Measurements from ENCODE around the gene RAB5B. TPM values are rescaled to one million over a fixed set of nuclear protein-coding genes. Genes with fewer than 3 reads are reported as not detected.

RAB5B gene, protein sequence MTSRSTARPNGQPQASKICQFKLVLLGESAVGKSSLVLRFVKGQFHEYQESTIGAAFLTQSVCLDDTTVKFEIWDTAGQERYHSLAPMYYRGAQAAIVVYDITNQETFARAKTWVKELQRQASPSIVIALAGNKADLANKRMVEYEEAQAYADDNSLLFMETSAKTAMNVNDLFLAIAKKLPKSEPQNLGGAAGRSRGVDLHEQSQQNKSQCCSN
- 58.8 and 63.6 TPM in 2 replicates for total RNA-seq

DNA sequence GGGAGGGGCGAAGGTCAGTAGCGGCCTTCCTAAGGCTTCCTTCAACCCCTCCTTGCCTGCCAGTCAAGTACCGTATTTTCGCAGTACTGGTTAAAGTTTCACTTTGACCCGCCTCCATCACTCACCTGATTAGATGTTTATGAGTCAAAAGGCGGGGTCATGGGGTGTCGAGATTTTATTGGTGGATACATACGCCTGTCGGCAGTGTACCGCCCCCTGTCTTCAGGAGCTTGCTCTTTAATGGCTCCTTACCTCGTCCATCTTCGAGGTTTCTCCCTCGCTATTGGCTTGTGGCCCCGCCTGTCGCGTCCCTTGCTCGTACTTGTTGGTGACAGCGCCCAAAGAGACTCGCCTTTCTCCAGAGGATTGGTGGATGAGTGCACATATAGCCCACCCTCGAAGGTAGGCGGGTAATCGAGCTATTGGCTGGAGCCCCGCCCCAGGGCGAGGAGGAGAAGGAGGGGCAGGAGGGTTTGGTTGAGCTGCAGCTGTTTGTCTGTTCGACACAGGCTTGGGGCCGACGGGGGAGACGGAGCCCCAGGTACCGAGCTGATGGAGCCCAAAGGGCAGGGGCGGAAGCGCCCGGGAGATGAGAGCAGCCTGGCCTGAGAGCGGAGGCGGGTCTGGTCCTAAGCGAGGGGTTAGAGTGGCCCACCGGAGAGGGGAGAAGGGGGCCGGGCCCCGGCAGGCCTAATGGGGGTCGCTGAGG lies at the start of gene RAB5B:
TSS of gene RAB5B (plus strand) at position 480 of the 709 bp plus-strand sequence. CDS start 12,883 bp downstream, outside the sequence.

DNA sequence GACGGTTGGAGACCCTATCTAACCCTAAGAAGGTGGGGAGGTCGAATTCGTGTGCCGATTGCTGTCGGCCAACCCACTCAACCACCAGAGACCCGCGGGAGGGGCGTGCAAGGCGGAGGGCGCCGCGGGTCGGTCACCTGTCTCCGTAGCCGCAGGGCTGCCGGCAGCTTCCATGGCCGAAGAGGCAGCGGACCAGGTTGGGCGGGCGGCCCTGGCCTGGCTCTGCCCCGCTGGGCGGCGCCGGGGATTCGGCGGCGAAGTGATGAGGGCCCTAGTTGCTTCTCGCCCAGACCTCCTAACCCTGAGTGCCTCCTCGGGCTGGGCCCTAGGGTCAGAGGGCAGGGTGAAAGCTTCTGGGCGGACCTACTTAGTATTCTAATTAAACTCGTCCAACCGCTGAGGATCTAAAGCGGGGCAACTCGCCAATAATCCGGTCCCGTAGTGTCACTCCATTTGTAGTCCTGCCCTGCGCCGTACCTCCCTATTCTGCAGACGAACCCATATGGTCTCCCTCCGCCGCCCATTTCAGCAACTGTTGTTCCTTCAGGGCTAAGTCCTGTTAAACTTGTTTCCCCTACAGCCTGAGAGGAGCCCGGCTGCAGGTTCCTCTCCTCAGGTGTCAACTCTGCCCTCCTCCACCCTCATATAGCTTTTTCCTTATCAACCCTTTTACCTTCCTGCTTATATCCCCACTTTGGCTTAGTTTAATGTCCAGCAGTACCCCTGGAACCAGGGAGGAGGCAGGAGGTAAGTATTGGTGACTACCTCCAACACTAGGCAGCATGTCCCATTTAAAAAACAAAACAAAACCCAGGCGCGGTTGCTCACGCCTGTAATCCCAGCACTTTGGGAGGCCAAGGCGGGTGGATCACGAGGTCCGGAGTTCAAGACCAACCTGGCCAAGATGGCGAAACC lies 46.0 kb upstream of the RAB5B start, which contains the start of gene PYM1:
TSS of gene PYM1 (minus strand) at position 307 of the 915 bp plus-strand sequence. CDS start at position 174, 133 bp downstream.

DNA sequence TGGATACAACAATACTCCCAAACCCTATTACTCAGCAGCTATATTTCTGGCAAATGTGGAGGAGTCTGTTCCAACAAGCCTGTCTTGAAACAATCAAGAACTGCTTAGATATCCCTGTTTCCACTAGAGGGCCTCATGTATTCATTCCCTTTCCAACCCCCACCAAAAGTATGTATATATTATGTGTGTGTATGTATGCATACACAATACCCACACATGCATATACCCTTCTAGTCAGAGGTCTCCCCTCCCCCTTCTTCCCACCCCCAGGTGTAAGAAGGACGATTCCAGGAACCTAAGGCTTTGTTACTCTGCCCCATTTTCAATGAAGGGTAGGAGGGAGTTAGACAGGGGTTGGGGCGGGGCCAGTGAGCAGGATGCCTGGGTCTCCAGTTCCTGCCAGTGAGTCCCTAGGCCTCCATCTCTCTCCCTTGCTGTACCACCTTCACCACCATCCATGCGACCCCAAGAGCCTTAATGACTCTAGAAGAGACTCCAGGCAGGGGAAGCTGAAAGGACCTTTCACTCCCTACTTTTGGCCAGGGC lies 43.0 kb upstream of the RAB5B start, which contains the start of gene DGKA:
TSS of gene DGKA (plus strand) at position 392 of the 546 bp plus-strand sequence. CDS start 5,342 bp downstream, outside the sequence.

DNA sequence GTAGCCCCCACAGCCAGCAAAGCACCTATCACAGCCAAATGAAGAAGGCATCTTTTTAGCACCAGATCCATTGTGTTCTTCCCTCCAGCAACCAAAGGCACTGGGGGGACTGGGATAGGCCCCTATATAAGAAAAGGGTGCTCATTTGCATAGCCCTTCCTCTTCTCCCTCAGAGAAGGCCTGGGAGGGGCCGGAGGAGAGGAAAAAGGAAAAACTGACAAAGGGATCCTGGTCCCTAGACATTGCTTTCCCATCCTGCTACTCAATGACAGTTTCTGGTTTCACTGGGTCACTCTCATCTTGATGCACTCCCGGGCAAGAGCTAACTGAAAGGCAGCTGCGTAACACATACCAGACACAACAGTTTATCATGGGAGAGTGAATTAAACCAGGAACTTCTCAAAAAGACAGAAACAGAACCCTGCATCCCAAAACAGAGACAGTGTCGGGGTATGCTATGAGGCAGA lies 7.9 kb upstream of the RAB5B start, which contains the start of gene PMEL:
TSS of gene PMEL (minus strand) at position 102 of the 467 bp plus-strand sequence. CDS start at position 71, 31 bp downstream.

DNA sequence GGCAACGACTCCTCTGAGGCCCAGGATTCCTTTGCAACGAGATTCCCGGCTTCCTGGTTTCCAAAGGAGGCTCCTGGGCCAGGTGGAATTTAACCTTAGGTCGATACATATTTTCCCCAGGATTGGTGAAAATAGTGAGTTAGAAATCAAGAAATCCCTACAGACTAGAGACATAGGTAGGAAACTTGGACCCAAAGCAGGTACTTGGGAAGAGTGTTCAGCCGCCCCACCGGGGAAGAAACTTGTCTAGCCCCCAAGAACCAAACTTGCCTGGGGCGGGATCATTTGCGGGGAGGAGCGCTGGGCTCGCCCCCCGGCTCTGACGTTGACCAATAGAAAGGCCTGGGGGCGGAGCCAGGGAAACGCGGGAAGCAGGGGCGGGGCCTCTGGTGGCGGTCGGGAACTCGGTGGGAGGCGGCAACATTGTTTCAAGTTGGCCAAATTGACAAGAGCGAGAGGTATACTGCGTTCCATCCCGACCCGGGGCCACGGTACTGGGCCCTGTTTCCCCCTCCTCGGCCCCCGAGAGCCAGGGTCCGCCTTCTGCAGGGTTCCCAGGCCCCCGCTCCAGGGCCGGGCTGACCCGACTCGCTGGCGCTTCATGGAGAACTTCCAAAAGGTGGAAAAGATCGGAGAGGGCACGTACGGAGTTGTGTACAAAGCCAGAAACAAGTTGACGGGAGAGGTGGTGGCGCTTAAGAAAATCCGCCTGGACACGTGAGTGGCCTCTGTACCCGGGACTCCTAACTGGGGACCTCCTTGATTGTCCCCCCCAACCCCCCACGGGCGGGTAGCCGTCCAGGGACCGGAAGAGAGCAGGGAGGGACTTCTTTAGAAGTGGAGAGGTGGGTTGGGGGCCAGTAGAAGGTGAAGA lies 7.2 kb upstream of the RAB5B start, which contains the start of gene CDK2:
TSS of gene CDK2 (plus strand) at position 423 of the 874 bp plus-strand sequence. CDS start at position 602, 179 bp downstream.

DNA sequence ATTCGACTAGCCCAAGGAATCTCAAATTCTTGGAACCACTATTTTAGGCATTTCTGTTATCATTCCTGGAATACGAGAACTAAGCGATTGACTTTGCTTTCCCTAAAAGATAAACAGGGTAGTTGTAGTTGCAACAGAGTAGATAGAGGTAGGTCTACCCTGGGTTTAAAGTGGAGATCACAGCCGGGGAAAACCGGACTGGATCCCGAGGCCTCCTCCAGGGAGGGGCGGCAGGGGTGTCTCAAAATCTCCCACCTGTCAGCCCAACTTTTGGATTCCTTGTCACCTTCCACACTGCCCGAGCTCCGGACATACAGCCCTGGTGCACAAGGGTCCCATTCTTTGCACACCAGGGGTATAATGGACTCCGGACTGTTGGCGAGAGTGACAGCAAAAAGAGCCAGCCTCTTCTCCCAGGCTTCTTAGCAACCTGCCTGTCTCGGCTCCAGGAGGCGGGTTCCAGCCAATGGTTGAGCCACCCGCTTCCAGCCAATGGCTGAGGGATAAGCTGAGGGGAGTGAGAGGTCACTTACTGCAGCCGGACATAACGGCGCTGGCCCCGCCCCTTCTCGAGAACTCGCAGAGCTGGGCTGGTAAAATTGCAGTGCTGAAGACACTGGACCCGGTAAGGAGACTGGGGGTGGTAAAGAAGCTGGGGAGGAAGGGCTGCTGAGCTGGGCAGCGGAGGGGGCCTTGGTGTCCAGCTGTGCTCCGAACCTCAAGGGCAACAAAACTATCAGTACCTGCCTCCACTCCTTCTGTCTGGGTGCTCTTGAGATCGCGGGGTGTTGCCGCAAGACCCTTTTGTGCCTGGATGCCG lies 23.0 kb downstream of the RAB5B start, which contains the start of gene SUOX:
TSS of gene SUOX (plus strand) at position 562 of the 820 bp plus-strand sequence. CDS start 4,946 bp downstream, outside the sequence.

DNA sequence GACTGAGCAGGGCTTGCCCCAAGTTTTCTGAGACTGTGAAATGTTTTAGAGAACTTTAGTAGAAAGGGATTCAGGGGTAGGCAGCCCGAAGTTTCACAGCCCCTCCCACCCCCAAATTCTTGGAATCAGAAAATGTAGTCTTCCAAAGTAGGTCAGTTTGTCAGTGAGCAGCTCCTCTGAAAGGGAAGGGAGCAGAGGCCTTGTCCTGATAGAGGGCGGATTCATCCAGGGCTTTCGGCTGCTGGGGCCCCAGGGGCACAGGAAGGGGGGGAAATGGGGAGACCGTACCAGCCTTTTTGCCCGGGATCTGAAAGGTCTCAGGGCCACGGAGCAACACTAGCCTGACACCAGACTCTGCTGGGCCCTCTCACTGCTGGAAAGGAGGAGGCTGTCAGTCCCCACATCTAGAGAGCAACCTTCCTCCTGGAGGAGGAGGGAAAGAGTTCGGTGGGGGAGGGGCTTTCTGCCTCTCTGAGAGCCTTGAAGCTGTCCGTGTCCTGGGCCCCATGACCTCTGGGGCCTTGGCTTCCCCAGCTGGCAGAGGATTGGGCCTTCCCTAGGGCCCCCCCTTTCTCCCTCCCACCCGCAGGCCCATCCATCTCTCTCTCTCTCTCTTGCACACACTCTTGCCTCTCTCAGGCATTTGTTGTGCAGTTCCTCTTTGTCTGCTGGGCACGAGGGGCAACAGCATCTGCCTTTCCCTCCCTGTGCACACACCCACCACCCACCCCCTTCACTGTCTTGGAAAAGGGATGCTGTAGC lies 46.7 kb downstream of the RAB5B start, which contains the start of gene IKZF4:
TSS of gene IKZF4 (plus strand) at position 621 of the 762 bp plus-strand sequence. CDS start 451 bp downstream, outside the sequence.

DNA sequence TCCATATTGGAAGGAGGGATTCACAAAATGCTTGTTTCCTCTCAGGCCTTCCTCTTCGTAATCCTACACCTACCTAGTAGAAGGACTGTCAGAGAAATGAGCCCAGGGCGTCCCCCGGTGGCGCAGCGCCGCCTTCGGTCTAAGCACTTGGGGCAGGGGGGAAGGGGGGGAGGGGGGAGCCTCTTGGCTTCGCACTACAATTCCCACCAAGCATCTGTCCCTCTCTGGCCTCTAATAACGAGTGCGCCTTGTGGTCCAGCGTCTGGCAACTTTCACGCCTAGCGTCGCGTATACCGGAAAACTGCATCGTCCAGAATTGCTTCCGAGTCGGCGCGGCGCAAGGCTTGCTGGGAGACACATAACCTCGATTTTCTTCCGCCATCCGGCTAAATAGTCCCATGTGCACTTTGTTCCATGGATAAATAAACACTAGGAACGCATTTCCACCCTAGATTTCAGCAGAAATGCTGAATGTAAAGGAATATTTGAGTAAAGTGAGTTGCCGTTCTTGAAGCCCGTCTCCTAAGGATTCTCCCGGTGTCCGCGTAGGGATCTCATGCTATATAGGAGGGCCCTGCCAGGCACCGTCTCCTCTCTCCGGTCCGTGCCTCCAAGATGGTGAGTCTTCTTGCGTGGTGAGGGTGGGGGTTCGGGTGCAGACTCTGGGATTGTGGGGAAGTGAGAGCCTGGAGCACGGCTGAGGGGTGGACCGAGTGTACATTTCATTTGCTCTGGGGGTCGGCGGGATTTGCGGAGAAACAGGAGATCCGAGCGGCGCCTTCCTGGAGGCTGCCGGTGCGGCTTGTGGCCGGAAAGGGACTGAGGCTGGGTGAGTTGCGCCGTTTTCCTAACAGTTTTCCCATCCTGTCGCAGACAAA lies 67.9 kb downstream of the RAB5B start, which contains the start of gene RPS26:
TSS of gene RPS26 (plus strand) at position 367 of the 878 bp plus-strand sequence. CDS start at position 616, 249 bp downstream.

Other genes with a start within 250 kb of the RAB5B start
- 1,567 and 1,598 TPM in 2 replicates for gene CD63, start 245.1 kb upstream of the RAB5B start, total RNA-seq
- gene GDF11, start 231.0 kb upstream of the RAB5B start, total RNA-seq = 13.3 and 15.9 TPM in 2 replicates
- 92.3 and 122 TPM in 2 replicates for gene SARNP, start 156.4 kb upstream of the RAB5B start, total RNA-seq
- 36.2 and 41.5 TPM in 2 replicates for gene ORMDL2, start 156.0 kb upstream of the RAB5B start, total RNA-seq
- 37.7 and 41.5 TPM in 2 replicates for gene DNAJC14, start 144.5 kb upstream of the RAB5B start, total RNA-seq
- gene MMP19, start 131.1 kb upstream of the RAB5B start, total RNA-seq = 35.8 and 37.5 TPM in 2 replicates
- gene PYM1, start 46.2 kb upstream of the RAB5B start, total RNA-seq = 46.4 and 54.8 TPM in 2 replicates
- gene DGKA, start 42.9 kb upstream of the RAB5B start, total RNA-seq = 19.9 and 32.4 TPM in 2 replicates
- gene PMEL, start 8.0 kb upstream of the RAB5B start, total RNA-seq = 0.58 and 0.71 TPM in 2 replicates
- 35.3 and 39.8 TPM in 2 replicates for gene CDK2, start 7.2 kb upstream of the RAB5B start, total RNA-seq
- 21.8 and 43.0 TPM in 2 replicates for gene SUOX, start 23.2 kb downstream of the RAB5B start, total RNA-seq
- gene IKZF4, start 47.0 kb downstream of the RAB5B start, total RNA-seq = 0.89 and 2.6 TPM in 2 replicates
- gene RPS26, start 67.8 kb downstream of the RAB5B start, total RNA-seq = 1,394 and 2,798 TPM in 2 replicates
- 0.35 TPM in 1 of 2 replicates, not detected in the other for gene ERBB3, start 106.1 kb downstream of the RAB5B start, total RNA-seq
- gene PA2G4, start 130.5 kb downstream of the RAB5B start, total RNA-seq = 199 and 215 TPM in 2 replicates
- 2,864 and 3,592 TPM in 2 replicates for gene RPL41, start 142.6 kb downstream of the RAB5B start, total RNA-seq
- gene ZC3H10, start 144.2 kb downstream of the RAB5B start, total RNA-seq = 2.6 and 4.8 TPM in 2 replicates
- gene ESYT1, start 154.2 kb downstream of the RAB5B start, total RNA-seq = 240 and 325 TPM in 2 replicates
- 92.5 and 126 TPM in 2 replicates for gene MYL6B, start 178.5 kb downstream of the RAB5B start, total RNA-seq
- gene MYL6, start 184.3 kb downstream of the RAB5B start, total RNA-seq = 2,877 and 3,219 TPM in 2 replicates
- gene SMARCC2, start 215.4 kb downstream of the RAB5B start, total RNA-seq = 30.7 and 32.3 TPM in 2 replicates
- 102 and 109 TPM in 2 replicates for gene RNF41, start 247.8 kb downstream of the RAB5B start, total RNA-seq

Data from myometrial cell (primary cell).